HepG2 (cell line): ENCODE data around the gene PACS1. TPM values are rescaled to one million over a fixed set of nuclear protein-coding genes. Genes with fewer than 3 reads are reported as not detected.

Experiments
- MTF1 ChIP-seq: sonication (generic); formaldehyde crosslinking; IDR thresholded peaks from 2 replicates; pipeline ENCODE4 v1.5.0; 2020; ENCODE audit warnings: missing genetic modification reagents
- RFX1 ChIP-seq: fragments of 450-650 bp; IDR thresholded peaks from 2 replicates; pipeline ENCODE4 v1.6.1; 2017
- RXRB ChIP-seq: IDR thresholded peaks from 2 replicates; pipeline ENCODE4 v1.6.1; 2016; ENCODE audit warnings: borderline replicate concordance, missing genetic modification reagents, missing compliant biosample characterization
- TOE1 ChIP-seq: sonication (generic); formaldehyde crosslinking; IDR thresholded peaks from 2 replicates; pipeline ENCODE4 v1.4.0; 2020; ENCODE audit warnings: mild to moderate bottlenecking, missing genetic modification reagents
- ZNF224 ChIP-seq: sonication (generic); formaldehyde crosslinking; IDR thresholded peaks from 2 replicates; pipeline ENCODE4 v1.5.0; 2020; ENCODE audit warnings: mild to moderate bottlenecking, missing genetic modification reagents
- ZNF274 ChIP-seq: sonication (generic); formaldehyde crosslinking; IDR thresholded peaks from 2 replicates; pipeline ENCODE4 v1.5.1; 2020; ENCODE audit warnings: mild to moderate bottlenecking, missing genetic modification reagents
- ZNF468 ChIP-seq: sonication (generic); formaldehyde crosslinking; IDR thresholded peaks from 2 replicates; pipeline ENCODE4 v1.8.0; 2022; ENCODE audit warnings: mild to moderate bottlenecking, moderate library complexity, missing genetic modification reagents
- polyA plus RNA-seq, 8 experiments: library from polyadenylated mRNA; depleted of rRNA in 3 of 8; stranded (reverse) in 7 of 8; unstranded in 1 of 8; fragments of >200 nt; fragmentation: Illumina TruSeq in 4 of 8; extraction: Trizol in 4 of 8; gene quantifications; 2 replicates each; pipeline versions ENCODE4 v1.2.1 to v1.2.3, GENCODE V29; 2011 to 2016; ENCODE audit warnings: low read depth in 4 of 8, missing spikeins in 1 of 8, mixed read lengths in 1 of 8; ENCODE audit not compliant: insufficient read depth in 1 of 8
- total RNA-seq, 5 experiments: library from RNA; depleted of rRNA; stranded (reverse); fragments of >200 nt; fragmentation: Illumina TruSeq; extraction: Trizol; gene quantifications; 2 replicates each; pipeline ENCODE4 v1.2.3, GENCODE V29; 2016; ENCODE audit warnings: low read depth in 1 of 5
- TF ChIP-seq, protein P1 (sequence below): sonication (generic); formaldehyde crosslinking; IDR thresholded peaks from 2 replicates; pipeline ENCODE4 v1.5.0; 2020; ENCODE audit warnings: missing genetic modification reagents
- TF ChIP-seq, protein P2 (sequence below): sonication (generic); formaldehyde crosslinking; IDR thresholded peaks from 2 replicates; pipeline ENCODE4 v1.4.0; 2020; ENCODE audit warnings: missing genetic modification reagents, low read depth, mild to moderate bottlenecking, borderline replicate concordance
- TF ChIP-seq, protein P3 (sequence below): sonication (generic); formaldehyde crosslinking; IDR thresholded peaks from 2 replicates; pipeline ENCODE4 v1.4.0; 2020; ENCODE audit warnings: missing genetic modification reagents
- TF ChIP-seq, protein P4 (sequence below): sonication (generic); formaldehyde crosslinking; IDR thresholded peaks from 2 replicates; pipeline ENCODE4 v1.4.0; 2020; ENCODE audit warnings: missing genetic modification reagents, borderline replicate concordance
- TF ChIP-seq, protein P5 (sequence below): sonication (generic); formaldehyde crosslinking; IDR thresholded peaks from 2 replicates; pipeline ENCODE4 v1.5.0; 2020; ENCODE audit warnings: mild to moderate bottlenecking, missing genetic modification reagents, borderline replicate concordance

The PACS1 gene
- total and polyA plus RNA-seq, 2 of the 13 experiments (the other 11 are each of a cell fraction or from before 2014, with no cell fraction given) = 7.6 to 8.6 TPM

DNA sequence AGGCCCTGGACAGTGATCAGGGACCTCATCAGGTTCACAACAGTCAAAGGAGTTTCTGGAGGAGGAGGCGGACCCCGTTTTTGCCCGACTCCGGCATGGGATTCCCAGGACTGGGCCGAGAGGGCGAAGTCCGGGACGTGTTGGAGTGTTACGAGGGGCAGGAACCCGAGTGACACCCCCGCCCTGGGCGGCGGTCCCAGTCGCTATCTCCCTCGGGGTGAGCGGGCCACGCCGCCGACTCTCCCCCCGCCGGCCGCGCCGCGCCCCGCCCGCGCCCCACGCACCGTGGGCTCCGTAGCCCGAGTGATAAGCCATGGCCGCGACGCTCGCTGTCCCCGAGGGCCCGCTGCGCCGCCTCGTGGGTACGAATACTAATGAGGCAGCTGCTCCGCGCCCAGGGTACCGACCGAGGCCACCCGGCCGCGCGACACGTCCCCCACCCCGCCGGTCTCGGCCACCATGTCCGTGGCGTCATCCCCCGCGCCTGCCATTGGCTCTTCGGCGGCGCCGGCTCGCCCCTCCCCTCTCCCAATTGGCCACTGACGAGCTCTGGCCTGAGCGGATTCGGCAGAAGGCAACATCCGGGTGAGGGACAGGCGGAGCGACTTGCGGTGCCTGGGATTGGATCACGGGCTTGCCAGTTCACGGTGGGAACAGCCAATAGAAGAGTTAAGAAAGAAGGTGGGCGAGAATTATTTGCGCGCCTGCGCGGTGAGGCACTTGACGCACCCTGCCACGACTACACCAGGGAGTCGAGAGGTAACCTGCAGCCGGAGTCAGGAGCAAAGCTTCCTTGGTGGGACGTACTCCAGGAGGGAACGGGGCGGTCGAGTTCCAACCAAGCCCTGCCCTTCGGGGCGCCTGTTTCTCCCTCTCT, 218.8 kb downstream of the PACS1 start, which contains the start of gene YIF1A (continued):
- TF ChIP-seq MTF1 (CRISPR knock-in tag) (no peak), ZNF274 (CRISPR knock-in tag) (no peak), RXRB (CRISPR knock-in tag) (no peak), RFX1 (no peak), TOE1 (CRISPR knock-in tag) (no peak), ZNF468 (CRISPR knock-in tag) (no peak), ZNF224 (CRISPR knock-in tag) (no peak)
- TF ChIP-seq, protein P1, sequence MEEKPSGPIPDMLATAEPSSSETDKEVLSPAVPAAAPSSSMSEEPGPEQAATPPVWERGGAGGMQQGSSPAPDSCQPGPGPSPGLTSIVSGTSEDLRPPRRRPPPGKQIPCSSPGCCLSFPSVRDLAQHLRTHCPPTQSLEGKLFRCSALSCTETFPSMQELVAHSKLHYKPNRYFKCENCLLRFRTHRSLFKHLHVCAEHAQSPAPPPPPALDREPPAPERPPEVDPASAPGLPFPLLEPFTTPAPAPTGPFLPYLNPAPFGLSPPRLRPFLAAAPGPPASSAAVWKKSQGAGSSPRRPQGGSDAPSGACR (CRISPR knock-in tag) = 0 out of 2 replicates have a peak, but pooled peaks have one; percentile 35
- TF ChIP-seq, protein P2, sequence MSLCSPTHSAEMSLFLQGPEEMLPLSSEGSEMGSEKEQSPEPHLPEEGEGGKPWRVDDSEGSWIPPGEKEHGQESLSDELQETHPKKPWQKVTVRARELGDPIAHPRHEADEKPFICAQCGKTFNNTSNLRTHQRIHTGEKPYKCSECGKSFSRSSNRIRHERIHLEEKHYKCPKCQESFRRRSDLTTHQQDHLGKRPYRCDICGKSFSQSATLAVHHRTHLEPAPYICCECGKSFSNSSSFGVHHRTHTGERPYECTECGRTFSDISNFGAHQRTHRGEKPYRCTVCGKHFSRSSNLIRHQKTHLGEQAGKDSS (CRISPR knock-in tag) = no peak
- TF ChIP-seq, protein P3, sequence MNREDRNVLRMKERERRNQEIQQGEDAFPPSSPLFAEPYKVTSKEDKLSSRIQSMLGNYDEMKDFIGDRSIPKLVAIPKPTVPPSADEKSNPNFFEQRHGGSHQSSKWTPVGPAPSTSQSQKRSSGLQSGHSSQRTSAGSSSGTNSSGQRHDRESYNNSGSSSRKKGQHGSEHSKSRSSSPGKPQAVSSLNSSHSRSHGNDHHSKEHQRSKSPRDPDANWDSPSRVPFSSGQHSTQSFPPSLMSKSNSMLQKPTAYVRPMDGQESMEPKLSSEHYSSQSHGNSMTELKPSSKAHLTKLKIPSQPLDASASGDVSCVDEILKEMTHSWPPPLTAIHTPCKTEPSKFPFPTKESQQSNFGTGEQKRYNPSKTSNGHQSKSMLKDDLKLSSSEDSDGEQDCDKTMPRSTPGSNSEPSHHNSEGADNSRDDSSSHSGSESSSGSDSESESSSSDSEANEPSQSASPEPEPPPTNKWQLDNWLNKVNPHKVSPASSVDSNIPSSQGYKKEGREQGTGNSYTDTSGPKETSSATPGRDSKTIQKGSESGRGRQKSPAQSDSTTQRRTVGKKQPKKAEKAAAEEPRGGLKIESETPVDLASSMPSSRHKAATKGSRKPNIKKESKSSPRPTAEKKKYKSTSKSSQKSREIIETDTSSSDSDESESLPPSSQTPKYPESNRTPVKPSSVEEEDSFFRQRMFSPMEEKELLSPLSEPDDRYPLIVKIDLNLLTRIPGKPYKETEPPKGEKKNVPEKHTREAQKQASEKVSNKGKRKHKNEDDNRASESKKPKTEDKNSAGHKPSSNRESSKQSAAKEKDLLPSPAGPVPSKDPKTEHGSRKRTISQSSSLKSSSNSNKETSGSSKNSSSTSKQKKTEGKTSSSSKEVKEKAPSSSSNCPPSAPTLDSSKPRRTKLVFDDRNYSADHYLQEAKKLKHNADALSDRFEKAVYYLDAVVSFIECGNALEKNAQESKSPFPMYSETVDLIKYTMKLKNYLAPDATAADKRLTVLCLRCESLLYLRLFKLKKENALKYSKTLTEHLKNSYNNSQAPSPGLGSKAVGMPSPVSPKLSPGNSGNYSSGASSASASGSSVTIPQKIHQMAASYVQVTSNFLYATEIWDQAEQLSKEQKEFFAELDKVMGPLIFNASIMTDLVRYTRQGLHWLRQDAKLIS (CRISPR knock-in tag) = no peak
- TF ChIP-seq, protein P4, sequence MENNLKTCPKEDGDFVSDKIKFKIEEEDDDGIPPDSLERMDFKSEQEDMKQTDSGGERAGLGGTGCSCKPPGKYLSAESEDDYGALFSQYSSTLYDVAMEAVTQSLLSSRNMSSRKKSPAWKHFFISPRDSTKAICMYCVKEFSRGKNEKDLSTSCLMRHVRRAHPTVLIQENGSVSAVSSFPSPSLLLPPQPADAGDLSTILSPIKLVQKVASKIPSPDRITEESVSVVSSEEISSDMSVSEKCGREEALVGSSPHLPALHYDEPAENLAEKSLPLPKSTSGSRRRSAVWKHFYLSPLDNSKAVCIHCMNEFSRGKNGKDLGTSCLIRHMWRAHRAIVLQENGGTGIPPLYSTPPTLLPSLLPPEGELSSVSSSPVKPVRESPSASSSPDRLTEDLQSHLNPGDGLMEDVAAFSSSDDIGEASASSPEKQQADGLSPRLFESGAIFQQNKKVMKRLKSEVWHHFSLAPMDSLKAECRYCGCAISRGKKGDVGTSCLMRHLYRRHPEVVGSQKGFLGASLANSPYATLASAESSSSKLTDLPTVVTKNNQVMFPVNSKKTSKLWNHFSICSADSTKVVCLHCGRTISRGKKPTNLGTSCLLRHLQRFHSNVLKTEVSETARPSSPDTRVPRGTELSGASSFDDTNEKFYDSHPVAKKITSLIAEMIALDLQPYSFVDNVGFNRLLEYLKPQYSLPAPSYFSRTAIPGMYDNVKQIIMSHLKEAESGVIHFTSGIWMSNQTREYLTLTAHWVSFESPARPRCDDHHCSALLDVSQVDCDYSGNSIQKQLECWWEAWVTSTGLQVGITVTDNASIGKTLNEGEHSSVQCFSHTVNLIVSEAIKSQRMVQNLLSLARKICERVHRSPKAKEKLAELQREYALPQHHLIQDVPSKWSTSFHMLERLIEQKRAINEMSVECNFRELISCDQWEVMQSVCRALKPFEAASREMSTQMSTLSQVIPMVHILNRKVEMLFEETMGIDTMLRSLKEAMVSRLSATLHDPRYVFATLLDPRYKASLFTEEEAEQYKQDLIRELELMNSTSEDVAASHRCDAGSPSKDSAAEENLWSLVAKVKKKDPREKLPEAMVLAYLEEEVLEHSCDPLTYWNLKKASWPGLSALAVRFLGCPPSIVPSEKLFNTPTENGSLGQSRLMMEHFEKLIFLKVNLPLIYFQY (CRISPR knock-in tag) = no peak
- TF ChIP-seq, protein P5, sequence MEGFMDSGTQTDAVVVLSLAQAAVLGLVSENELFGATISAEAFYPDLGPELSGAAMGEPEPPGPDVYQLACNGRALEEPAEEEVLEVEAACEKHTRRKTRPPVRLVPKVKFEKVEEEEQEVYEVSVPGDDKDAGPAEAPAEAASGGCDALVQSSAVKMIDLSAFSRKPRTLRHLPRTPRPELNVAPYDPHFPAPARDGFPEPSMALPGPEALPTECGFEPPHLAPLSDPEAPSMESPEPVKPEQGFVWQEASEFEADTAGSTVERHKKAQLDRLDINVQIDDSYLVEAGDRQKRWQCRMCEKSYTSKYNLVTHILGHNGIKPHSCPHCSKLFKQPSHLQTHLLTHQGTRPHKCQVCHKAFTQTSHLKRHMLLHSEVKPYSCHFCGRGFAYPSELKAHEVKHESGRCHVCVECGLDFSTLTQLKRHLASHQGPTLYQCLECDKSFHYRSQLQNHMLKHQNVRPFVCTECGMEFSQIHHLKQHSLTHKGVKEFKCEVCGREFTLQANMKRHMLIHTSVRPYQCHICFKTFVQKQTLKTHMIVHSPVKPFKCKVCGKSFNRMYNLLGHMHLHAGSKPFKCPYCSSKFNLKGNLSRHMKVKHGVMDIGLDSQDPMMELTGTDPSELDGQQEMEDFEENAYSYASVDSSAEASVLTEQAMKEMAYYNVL (CRISPR knock-in tag) = peak; percentile 58; the same call in 1 of the 2 replicates
